Hepatocyte (in vitro differentiated cells): ENCODE results near the gene TM7SF2. TPM values are rescaled to one million over a fixed set of nuclear protein-coding genes. Genes with fewer than 3 reads are reported as not detected.

Source experiments
- DNase-seq: peaks from one replicate; pipeline ENCODE4 v3.0.0-alpha.2; 2016; ENCODE audit warnings: low spot score
- H2AFZ ChIP-seq: fragments of 200-600 bp; sonication (generic); 2 replicates; pipeline ENCODE4 v1.6.0; 2016; ENCODE audit warnings: antibody characterized with exemption, mild to moderate bottlenecking
- H3K27ac ChIP-seq: fragments of 200-600 bp; sonication (generic); 2 replicates; pipeline ENCODE4 v1.5.1; 2016; ENCODE audit warnings: mild to moderate bottlenecking
- H3K27me3 ChIP-seq: fragments of 200-600 bp; sonication (generic); 2 replicates; pipeline ENCODE4 v1.6.1; 2016
- H3K36me3 ChIP-seq: fragments of 200-600 bp; sonication (generic); replicated peaks from 2 replicates; pipeline ENCODE4 v1.5.1; 2016; ENCODE audit warnings: low read depth; ENCODE audit not compliant: insufficient read depth
- H3K4me1 ChIP-seq: fragments of 200-600 bp; sonication (generic); 2 replicates; pipeline ENCODE4 v1.5.1; 2016; ENCODE audit warnings: mild to moderate bottlenecking, moderate library complexity; ENCODE audit not compliant: insufficient read depth
- H3K4me2 ChIP-seq: fragments of 200-600 bp; sonication (generic); 2 replicates; pipeline ENCODE4 v1.6.0; 2016
- H3K4me3 ChIP-seq: fragments of 200-600 bp; sonication (generic); 2 replicates; pipeline ENCODE4 v1.5.1; 2016; ENCODE audit warnings: mild to moderate bottlenecking
- H3K79me2 ChIP-seq: fragments of 200-600 bp; sonication (generic); 2 replicates; pipeline ENCODE4 v1.6.0; 2017; ENCODE audit warnings: mild to moderate bottlenecking
- H3K9me2 ChIP-seq: fragments of 200-600 bp; sonication (generic); replicated peaks from 2 replicates; pipeline ENCODE4 v1.6.0; 2017; ENCODE audit warnings: mild to moderate bottlenecking; ENCODE audit not compliant: insufficient read depth
- H3K9me3 ChIP-seq: fragments of 200-600 bp; sonication (generic); 2 replicates; pipeline ENCODE4 v1.5.1; 2016; ENCODE audit warnings: low read depth, mild to moderate bottlenecking
- H4K20me1 ChIP-seq: fragments of 200-600 bp; sonication (generic); 2 replicates; pipeline ENCODE4 v1.6.0; 2016; ENCODE audit warnings: mild to moderate bottlenecking; ENCODE audit not compliant: insufficient read depth, poor library complexity, severe bottlenecking
- CTCF ChIP-seq: fragments of 200-600 bp; sonication (generic); IDR thresholded peaks from 2 replicates; pipeline ENCODE4 v1.5.1; 2016; ENCODE audit warnings: antibody characterized with exemption, mild to moderate bottlenecking; ENCODE audit not compliant: poor library complexity
- EZH2 ChIP-seq: fragments of 200-600 bp; sonication (generic); IDR thresholded peaks from 2 replicates; pipeline ENCODE4 v1.6.1; 2016; ENCODE audit warnings: antibody characterized with exemption, mild to moderate bottlenecking, borderline replicate concordance
- EZH2phosphoT487 ChIP-seq: fragments of 200-600 bp; sonication (generic); IDR thresholded peaks from one replicate; pipeline ENCODE4 v1.6.1; 2018; ENCODE audit warnings: antibody characterized with exemption, mild to moderate bottlenecking, low read depth, moderate library complexity; ENCODE audit not compliant: unreplicated experiment, severe bottlenecking
- WGBS: methylation state at CpG from one replicate; pipeline ENCODE4 v1.1.6; 2016; ENCODE audit warnings: low lambda C conversion rate; ENCODE audit errors: missing lambda C conversion rate; 5-methylcytosine and 5-hydroxymethylcytosine counted together
- polyA plus RNA-seq: library from polyadenylated mRNA; unstranded; fragments of >200 nt; fragmentation: Nextera tagmentation; extraction: Ambion mirVana; gene quantifications from 2 replicates; pipeline ENCODE4 v1.2.1, GENCODE V29; 2016
- total RNA-seq: library from RNA; depleted of rRNA; stranded (reverse); fragments of >200 nt; gene quantifications from 2 replicates; pipeline ENCODE4 v1.2.3, GENCODE V29; 2014

Gene TM7SF2
- total and polyA plus RNA-seq, 2 experiments from 2014 or later: 133 to 209 TPM

- Histone ChIP-seq H2AFZ (no peak overlapping the region), H3K4me2 (no peak overlapping the region), H3K4me1 (peaks cover 23% of the 10 kb centered on the region), H3K9me2 (no peaks in the 10 kb centered on the region), H3K79me2 (peaks cover 68% of the 10 kb centered on the region), H3K9me3 (no peaks in the 10 kb centered on the region), H3K4me3 (no peak overlapping the region), H3K27me3 (no peaks in the 10 kb centered on the region), H3K36me3 (peaks cover 2% of the 10 kb centered on the region), H4K20me1 (no peaks in the 10 kb centered on the region), H3K27ac (peak overlapping the region; percentile 14)
- DNase-seq: no peak
- no peak for TF ChIP-seq EZH2
- TF ChIP-seq EZH2phosphoT487: no peak
- TF ChIP-seq CTCF: no peak
Measured at GRCh38 chr11:65119670-65119995, 8.0 kb downstream of the TM7SF2 start.

DNA sequence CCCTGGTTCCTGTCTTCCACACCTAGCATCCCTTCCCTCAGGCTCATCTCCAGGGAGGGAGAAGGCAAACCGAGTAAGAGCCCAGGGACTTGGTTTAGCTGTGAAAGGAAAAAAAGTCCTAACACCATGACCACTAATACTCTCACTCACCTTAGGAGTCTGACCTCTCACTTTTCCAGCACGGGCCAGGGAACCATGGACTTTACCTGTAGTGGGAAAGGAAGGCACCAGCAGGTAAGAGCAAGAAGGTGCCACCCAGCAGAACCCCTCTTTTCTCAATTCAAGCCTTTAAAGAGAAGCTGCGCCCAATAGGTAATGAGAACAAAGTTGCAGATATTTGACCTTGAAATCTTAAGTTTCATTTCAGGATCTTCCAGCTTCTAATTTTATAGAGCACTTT lies 9.2 kb downstream of the TM7SF2 start:
- Histone ChIP-seq H3K27ac (peak overlapping the region; percentile 93), H2AFZ (no peak overlapping the region), H3K27me3 (no peaks in the 10 kb centered on the region), H3K9me3 (no peaks in the 10 kb centered on the region), H4K20me1 (no peaks in the 10 kb centered on the region), H3K79me2 (peaks cover 64% of the 10 kb centered on the region), H3K4me2 (peak overlapping the region; percentile 89), H3K4me3 (peak overlapping the region; percentile 60), H3K36me3 (peaks cover 2% of the 10 kb centered on the region), H3K4me1 (peaks cover 23% of the 10 kb centered on the region), H3K9me2 (no peaks in the 10 kb centered on the region)
- no peak for DNase-seq
- TF ChIP-seq EZH2 (no peak), CTCF (no peak), EZH2phosphoT487 (no peak)
- WGBS: 90% methylated on average over 3 of the region's 3 CpGs

DNA sequence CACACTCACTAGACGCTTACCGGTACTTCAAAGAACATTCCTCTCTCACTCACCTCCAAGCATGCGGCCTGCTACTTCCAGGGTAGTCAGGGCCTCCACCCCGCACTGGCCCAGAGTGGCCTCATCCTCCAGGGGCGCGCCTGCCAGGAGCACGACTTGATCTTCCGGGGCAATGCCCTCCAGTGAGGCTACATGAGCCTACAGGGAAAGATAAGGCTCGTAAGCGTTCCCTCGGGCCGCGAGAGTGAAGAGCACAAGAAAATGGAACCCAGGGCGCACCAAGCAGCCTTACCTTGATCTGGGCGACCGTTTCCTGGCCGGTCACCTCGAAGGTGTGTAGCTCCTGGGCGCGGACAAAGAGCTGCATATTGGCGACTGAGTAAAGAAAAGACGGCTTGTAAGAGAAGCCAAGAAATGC lies 9.8 kb downstream of the TM7SF2 start:
- peak; percentile 72 for DNase-seq
- TF ChIP-seq CTCF: no peak
- no peak for TF ChIP-seq EZH2
- no peak for TF ChIP-seq EZH2phosphoT487
- peaks cover 2% of the 10 kb centered on the region for H3K36me3 ChIP-seq
- no peaks in the 10 kb centered on the region for H3K9me2 ChIP-seq
- no peaks in the 10 kb centered on the region for H3K9me3 ChIP-seq
- no peak overlapping the region for H2AFZ ChIP-seq
- H3K4me1 ChIP-seq: peaks cover 17% of the 10 kb centered on the region
- no peaks in the 10 kb centered on the region for H3K27me3 ChIP-seq
- WGBS: 3% methylated on average over 22 of the region's 22 CpGs
- H3K27ac ChIP-seq: peak overlapping the region; percentile 93
- H3K79me2 ChIP-seq: peaks cover 58% of the 10 kb centered on the region
- H3K4me3 ChIP-seq: peak overlapping the region; percentile 60
- H3K4me2 ChIP-seq: peak overlapping the region; percentile 89
- no peaks in the 10 kb centered on the region for H4K20me1 ChIP-seq
